Stimulated activated CD4-positive, alpha-beta T cell treated with anti-CD3 and anti-CD28 coated beads, Interleukin-15, amount 100 ng/mL, for 24 hours (primary cell): ENCODE results near the gene ELOA.
A peak's percentile ranks its signal among the peaks of the same experiment; 100 is the strongest.

Experiments
- DNase-seq: peaks from one replicate; pipeline ENCODE4 v3.0.0-alpha.2; 2020

Gene ELOA

GRCh38 chr1:23803674-23804073, 60.4 kb downstream of the ELOA start:
- DNase-seq, result no peak

GRCh38 chr1:23804183-23804835, 61.0 kb downstream of the ELOA start:
- no peak for DNase-seq

- DNase-seq, result no peak
These were observed 61.8 kb downstream of the ELOA start for GRCh38 chr1:23805025-23805424.

DNA sequence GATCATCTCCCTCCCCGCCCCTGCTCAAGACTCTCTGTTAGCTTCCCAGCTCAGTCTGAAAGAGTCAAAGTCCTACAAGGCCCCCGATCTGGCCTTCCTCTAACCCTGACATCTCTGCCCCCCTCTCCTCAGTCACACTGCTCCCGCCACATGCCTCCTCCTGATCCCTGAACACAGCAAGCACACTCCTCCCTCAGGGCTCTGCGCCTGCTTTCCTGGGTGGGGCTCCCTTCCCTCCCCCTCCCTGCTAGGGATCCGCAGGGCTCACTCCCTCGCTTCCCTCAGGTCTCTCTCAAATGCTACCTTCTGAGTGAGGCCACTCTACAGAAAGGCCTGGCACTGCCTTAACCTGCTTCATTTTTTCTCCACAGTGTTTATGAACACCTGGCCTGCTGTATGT, 63.0 kb downstream of the ELOA start:
- no peak for DNase-seq

- no peak for DNase-seq
These were observed 64.2 kb downstream of the ELOA start for GRCh38 chr1:23807453-23807852.

DNA sequence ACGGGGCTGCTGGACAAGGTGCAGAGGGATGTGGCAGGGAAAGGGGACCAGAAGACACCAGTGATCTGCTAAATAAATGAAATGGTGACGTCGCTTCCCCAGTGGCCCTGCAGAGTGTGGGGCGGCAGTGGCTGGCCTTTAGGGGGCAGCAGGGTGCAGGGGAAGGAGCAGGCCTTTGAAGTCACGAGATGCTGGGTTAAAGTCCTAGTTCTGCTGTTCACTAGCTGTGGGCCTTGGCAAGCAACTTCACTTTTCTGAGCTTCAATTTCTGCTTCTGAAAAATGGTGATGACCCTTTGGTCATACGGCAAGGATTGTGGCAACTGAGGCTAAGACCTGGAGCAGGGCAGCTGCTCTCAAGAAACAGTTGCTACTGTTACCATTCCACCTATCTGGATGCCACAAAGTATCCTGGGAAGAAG, 66.5 kb downstream of the ELOA start:
- peak; percentile 88 for DNase-seq

GRCh38 chr1:23810818-23811540, 67.7 kb downstream of the ELOA start:
- peak; percentile 66 for DNase-seq
